ENCODE results near the gene KRTAP6-3. TPM values are rescaled to one million over a fixed set of nuclear protein-coding genes. Genes with fewer than 3 reads are reported as not detected.

Gene KRTAP6-3
- total and polyA plus RNA-seq, 3 donors from 2014 or later: 0.99 to 1.3 TPM; not detected in 1

- DNase-seq: no peak
- Histone ChIP-seq H3K27me3 (no peaks in the 10 kb centered on the region), H3K36me3 (ENCODE audit: low read depth, missing control alignments) (no peaks in the 10 kb centered on the region), H3K27ac (no peak within 1 kb of the TSS), H3K9me3 (no peaks in the 10 kb centered on the region), H3K4me3 (no peak within 1 kb of the TSS), H3K4me1 (no peaks in the 10 kb centered on the region)
- intact Hi-C loops (cut with DNase I; ENCODE audit: low total_unique reads): no loop called here
- TF ChIP-seq POLR2A (IDR thresholded peaks at IDR 0.05) (no peak), CTCF (IDR thresholded peaks at IDR 0.05) (no peak)
- WGBS, 2 donors: 0 to 50% methylated on average over 1 of the region's 1 CpG
These were observed 8.5 kb downstream of the KRTAP6-3 start, which contains the start of gene KRTAP22-1 for GRCh38 chr21:30600787-30601186. TSS of gene KRTAP22-1 (plus strand) at chr21:30601087.

DNA sequence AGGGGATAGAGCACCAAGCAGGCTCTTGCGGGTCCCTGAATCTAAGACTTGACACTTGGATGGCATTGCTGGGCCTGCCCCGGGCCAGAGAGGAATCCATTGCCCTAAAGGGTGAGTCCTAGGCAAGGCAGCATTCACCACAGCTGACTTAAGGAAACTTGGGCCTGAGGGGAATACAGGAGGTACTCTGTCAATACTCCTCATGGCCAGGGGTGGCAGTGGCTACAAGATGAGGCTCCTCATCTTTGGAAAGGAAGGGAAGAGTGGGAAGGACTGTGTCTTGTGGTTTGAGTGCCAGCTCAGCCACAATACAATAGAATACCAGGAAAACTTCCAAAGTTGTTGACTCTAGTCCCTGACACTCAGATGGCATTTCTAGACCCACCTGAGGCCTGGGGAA, 13.7 kb downstream of the KRTAP6-3 start:
- no peak for DNase-seq
- WGBS, 2 donors: 82 to 91% methylated on average over 2 of the region's 2 CpGs
- no peaks in the 10 kb centered on the region for H3K4me1 ChIP-seq
- no peaks in the 10 kb centered on the region for H3K36me3 ChIP-seq (ENCODE audit: low read depth, missing control alignments)
- no peak for TF ChIP-seq POLR2A (IDR thresholded peaks at IDR 0.05)
- TF ChIP-seq CTCF (IDR thresholded peaks at IDR 0.05): no peak
- no peak overlapping the region for H3K27ac ChIP-seq
- H3K9me3 ChIP-seq: no peaks in the 10 kb centered on the region
- H3K4me3 ChIP-seq: no peak overlapping the region
- intact Hi-C loops (cut with DNase I; ENCODE audit: low total_unique reads): no loop called here
- H3K27me3 ChIP-seq: no peaks in the 10 kb centered on the region

DNA sequence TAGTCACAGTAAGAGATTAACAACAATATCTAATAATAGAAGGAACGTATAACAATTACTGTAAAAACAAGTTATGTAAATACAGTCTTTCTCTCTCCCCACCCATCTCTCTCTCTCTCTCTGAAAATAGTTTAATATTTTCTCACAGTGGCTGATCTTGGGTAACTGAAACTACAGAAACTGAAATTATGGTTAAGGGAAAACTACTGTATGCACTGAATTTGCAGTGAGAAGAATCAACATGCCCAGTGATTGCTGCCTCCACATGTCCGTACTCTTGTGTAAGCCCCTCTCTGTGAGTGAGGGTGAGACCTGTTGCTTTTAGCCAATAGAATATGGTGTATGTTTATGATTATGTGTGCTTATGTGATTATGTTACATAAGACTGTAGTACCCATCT, 19.9 kb downstream of the KRTAP6-3 start:
- TF ChIP-seq POLR2A (IDR thresholded peaks at IDR 0.05): no peak
- TF ChIP-seq CTCF (IDR thresholded peaks at IDR 0.05): no peak
- DNase-seq: no peak
- H3K4me3 ChIP-seq: no peak overlapping the region
- H3K4me1 ChIP-seq: no peaks in the 10 kb centered on the region
- H3K27me3 ChIP-seq: no peaks in the 10 kb centered on the region
- no peaks in the 10 kb centered on the region for H3K36me3 ChIP-seq (ENCODE audit: low read depth, missing control alignments)
- no peaks in the 10 kb centered on the region for H3K9me3 ChIP-seq
- intact Hi-C loops (cut with DNase I; ENCODE audit: low total_unique reads): no loop called here
- no peak overlapping the region for H3K27ac ChIP-seq
- 83 to 90% methylated on average over 2 of the region's 2 CpGs for WGBS, 2 donors

DNA sequence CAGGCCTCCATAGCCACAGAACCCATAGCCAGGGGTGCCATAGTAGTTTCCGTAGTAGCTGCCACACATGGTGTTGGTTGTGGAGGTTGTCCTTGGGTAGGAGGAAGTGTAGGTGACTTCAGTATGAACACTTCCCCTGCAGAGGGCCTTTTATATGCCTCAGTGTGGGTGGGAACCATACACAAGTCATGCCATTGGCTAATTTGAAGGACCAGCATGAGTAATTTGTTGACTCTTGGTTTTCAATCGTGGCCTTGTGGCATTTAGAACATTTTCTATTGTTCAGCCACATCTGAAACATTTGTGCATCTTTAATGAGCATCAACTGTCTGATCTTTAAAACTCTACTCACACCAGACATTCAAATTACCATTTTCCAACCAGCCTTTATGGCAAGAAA, 21.6 kb downstream of the KRTAP6-3 start, which contains the start of gene KRTAP6-1:
Gene KRTAP6-1, minus strand, starts transcription at position 95 of the 400 bp plus-strand sequence. Its CDS starts 26 bp downstream, at position 69.
- H3K27ac ChIP-seq: no peak within 1 kb of the TSS
- no peaks in the 10 kb centered on the region for H3K4me1 ChIP-seq
- TF ChIP-seq CTCF (IDR thresholded peaks at IDR 0.05): no peak
- TF ChIP-seq POLR2A (IDR thresholded peaks at IDR 0.05): no peak
- WGBS, 2 donors: 78 to 85% methylated on average over 2 of the region's 2 CpGs
- no peaks in the 10 kb centered on the region for H3K9me3 ChIP-seq
- intact Hi-C loops (cut with DNase I; ENCODE audit: low total_unique reads): no loop called here
- no peaks in the 10 kb centered on the region for H3K36me3 ChIP-seq (ENCODE audit: low read depth, missing control alignments)
- no peak within 1 kb of the TSS for H3K4me3 ChIP-seq
- DNase-seq: no peak
- H3K27me3 ChIP-seq: no peaks in the 10 kb centered on the region

- H3K9me3 ChIP-seq: no peaks in the 10 kb centered on the region
- H3K4me1 ChIP-seq: no peaks in the 10 kb centered on the region
- H3K27me3 ChIP-seq: no peaks in the 10 kb centered on the region
- H3K36me3 ChIP-seq (ENCODE audit: low read depth, missing control alignments): no peaks in the 10 kb centered on the region
- intact Hi-C loops (cut with DNase I; ENCODE audit: low total_unique reads): no loop called here
- DNase-seq: no peak
- no peak overlapping the region for H3K4me3 ChIP-seq
- no peak overlapping the region for H3K27ac ChIP-seq
- TF ChIP-seq POLR2A (IDR thresholded peaks at IDR 0.05): no peak
- no peak for TF ChIP-seq CTCF (IDR thresholded peaks at IDR 0.05)
These were observed 23.0 kb downstream of the KRTAP6-3 start for GRCh38 chr21:30615199-30615598.
